HepG2 (cell line): ENCODE data around the gene FARSB. TPM values are rescaled to one million over a fixed set of nuclear protein-coding genes. Genes with fewer than 3 reads are reported as not detected.

Experiments
- ARID3A ChIP-seq: IDR thresholded peaks from 2 replicates; pipeline ENCODE4 v1.6.1; 2012; ENCODE audit warnings: low read depth, low read length, improper control_type of control experiment
- ATF4 ChIP-seq, 2 experiments: fragments of 450-650 bp in 1 of 2; sonication (generic) in 1 of 2; formaldehyde crosslinking; IDR thresholded peaks; 2 replicates each; pipeline versions ENCODE4 v1.5.0 to v1.8.0; 2020 to 2022; ENCODE audit warnings: mild to moderate bottlenecking in 1 of 2, missing genetic modification reagents in 1 of 2
- FOXC1 ChIP-seq: sonication (generic); formaldehyde crosslinking; IDR thresholded peaks from 2 replicates; pipeline ENCODE4 v1.8.0; 2022; ENCODE audit warnings: mild to moderate bottlenecking, missing genetic modification reagents, borderline replicate concordance
- HOXA3 ChIP-seq: sonication (generic); formaldehyde crosslinking; IDR thresholded peaks from 2 replicates; pipeline ENCODE4 v1.5.0; 2020; ENCODE audit warnings: missing genetic modification reagents
- KDM1A ChIP-seq: IDR thresholded peaks from 2 replicates; pipeline ENCODE4 v1.6.1; 2016; ENCODE audit warnings: missing compliant biosample characterization
- KDM5B ChIP-seq: sonication (generic); formaldehyde crosslinking; IDR thresholded peaks from 2 replicates; pipeline ENCODE4 v1.4.0; 2020; ENCODE audit warnings: missing genetic modification reagents, mild to moderate bottlenecking, borderline replicate concordance
- KLF6 ChIP-seq: IDR thresholded peaks from 2 replicates; pipeline ENCODE4 v1.8.0; 2016; ENCODE audit warnings: missing biosample characterization, missing genetic modification reagents
- KMT2A ChIP-seq: sonication (generic); formaldehyde crosslinking; IDR thresholded peaks from 2 replicates; pipeline ENCODE4 v1.4.0; 2020; ENCODE audit warnings: missing genetic modification reagents
- MAFG ChIP-seq: sonication (generic); formaldehyde crosslinking; IDR thresholded peaks from 2 replicates; pipeline ENCODE4 v1.5.1; 2020; ENCODE audit warnings: mild to moderate bottlenecking, missing genetic modification reagents
- MAX ChIP-seq: IDR thresholded peaks from 2 replicates; pipeline ENCODE4 v1.6.1; 2012; ENCODE audit warnings: inconsistent platforms
- MXI1 ChIP-seq: IDR thresholded peaks from 3 replicates; pipeline ENCODE4 v1.6.1; 2012; ENCODE audit warnings: low read depth, low read length, inconsistent platforms, borderline replicate concordance
- POGK ChIP-seq: sonication (generic); formaldehyde crosslinking; conservative IDR thresholded peaks from 2 replicates; pipeline ENCODE4 v1.8.0; 2022; ENCODE audit warnings: mild to moderate bottlenecking, moderate library complexity, missing genetic modification reagents
- POLR2A ChIP-seq, 2 experiments: IDR thresholded peaks; 2 replicates each; pipeline ENCODE4 v1.6.1; 2011; ENCODE audit warnings: low read depth in 2 of 2, low read length in 2 of 2, mild to moderate bottlenecking in 1 of 2, moderate library complexity in 1 of 2; ENCODE audit not compliant: insufficient read depth in 1 of 2
- SMARCC2 ChIP-seq: fragments of 450-650 bp; IDR thresholded peaks from 2 replicates; pipeline ENCODE4 v1.6.1; 2017; ENCODE audit warnings: antibody characterized with exemption, mild to moderate bottlenecking
- SMYD3 ChIP-seq: sonication (generic); formaldehyde crosslinking; IDR thresholded peaks from 2 replicates; pipeline ENCODE4 v1.8.1; 2023; ENCODE audit warnings: mild to moderate bottlenecking, missing genetic modification reagents
- SNAPC2 ChIP-seq: sonication (generic); formaldehyde crosslinking; IDR thresholded peaks from 2 replicates; pipeline ENCODE4 v1.8.1; 2022; ENCODE audit warnings: mild to moderate bottlenecking, missing genetic modification reagents
- SYNCRIP ChIP-seq: fragments of 200-400 bp; formaldehyde crosslinking; IDR thresholded peaks from 2 replicates; pipeline ENCODE4 v1.6.1; 2018; ENCODE audit warnings: mild to moderate bottlenecking, low read depth, low read length; ENCODE audit not compliant: insufficient read depth
- ZBED4 ChIP-seq: sonication (generic); formaldehyde crosslinking; IDR thresholded peaks from 2 replicates; pipeline ENCODE4 v1.4.0; 2020; ENCODE audit warnings: missing genetic modification reagents, borderline replicate concordance
- ZFYVE20 ChIP-seq: sonication (generic); formaldehyde crosslinking; IDR thresholded peaks from 2 replicates; pipeline ENCODE4 v1.8.0; 2023; ENCODE audit warnings: low read depth, mild to moderate bottlenecking, moderate library complexity, missing genetic modification reagents, borderline replicate concordance
- ZKSCAN5 ChIP-seq: sonication (generic); formaldehyde crosslinking; IDR thresholded peaks from 2 replicates; pipeline ENCODE4 v1.5.1; 2020; ENCODE audit warnings: mild to moderate bottlenecking, missing genetic modification reagents
- ZNF333 ChIP-seq: sonication (generic); formaldehyde crosslinking; IDR thresholded peaks from 2 replicates; pipeline ENCODE4 v1.4.0; 2020; ENCODE audit warnings: mild to moderate bottlenecking, missing genetic modification reagents, borderline replicate concordance
- ZNF713 ChIP-seq: sonication (generic); formaldehyde crosslinking; IDR thresholded peaks from 2 replicates; pipeline ENCODE4 v1.4.0; 2020; ENCODE audit warnings: mild to moderate bottlenecking, missing genetic modification reagents
- polyA plus RNA-seq, 8 experiments: library from polyadenylated mRNA; depleted of rRNA in 3 of 8; stranded (reverse) in 7 of 8; unstranded in 1 of 8; fragments of >200 nt; fragmentation: Illumina TruSeq in 4 of 8; extraction: Trizol in 4 of 8; gene quantifications; 2 replicates each; pipeline versions ENCODE4 v1.2.1 to v1.2.3, GENCODE V29; 2011 to 2016; ENCODE audit warnings: low read depth in 4 of 8, missing spikeins in 1 of 8, mixed read lengths in 1 of 8; ENCODE audit not compliant: insufficient read depth in 1 of 8
- total RNA-seq, 5 experiments: library from RNA; depleted of rRNA; stranded (reverse); fragments of >200 nt; fragmentation: Illumina TruSeq; extraction: Trizol; gene quantifications; 2 replicates each; pipeline ENCODE4 v1.2.3, GENCODE V29; 2016; ENCODE audit warnings: low read depth in 1 of 5

Gene FARSB
- total and polyA plus RNA-seq, 2 of the 13 experiments (the other 11 are each of a cell fraction or from before 2014, with no cell fraction given) = 23.3 to 45.9 TPM

- TF ChIP-seq POGK (peak; percentile 92; the same call in 1 of the 2 replicates), ZFYVE20 (CRISPR knock-in tag) (no peak), KDM1A (no peak), HOXA3 (CRISPR knock-in tag) (peak; percentile 74), ZNF713 (CRISPR knock-in tag) (no peak), SYNCRIP (no peak), SNAPC2 (peak; percentile 47; the same call in 1 of the 2 replicates), ATF4 (CRISPR knock-in tag; IDR thresholded peaks at IDR 0.05) (no peak), ARID3A (no peak), MAX (peak; percentile 98), KMT2A (CRISPR knock-in tag) (peak; percentile 95), POLR2A (IDR thresholded peaks at IDR 0.05; ENCODE audit: insufficient read depth in 1 of 2, low read depth in 2 of 2, low read length in 2 of 2) (peak; percentile 85 to 92; a peak in 3 of 4 replicates), ZKSCAN5 (CRISPR knock-in tag) (no peak), ZNF333 (CRISPR knock-in tag) (no peak; the same call in 1 of the 2 replicates), ZBED4 (CRISPR knock-in tag) (peak; percentile 45; the same call in 1 of the 2 replicates), FOXC1 (peak; percentile 92), SMARCC2 (no peak), MAFG (no peak), SMYD3 (peak; percentile 25; the same call in 1 of the 2 replicates), MXI1 (peak; percentile 99), KDM5B (CRISPR knock-in tag) (peak; percentile 93), KLF6 (no peak; the same call in 1 of the 2 replicates)
Observed at GRCh38 chr2:222655787-222656525, at the start of gene FARSB (continued).
